Stimulated activated effector memory CD8-positive, alpha-beta T cell treated with anti-CD3 and anti-CD28 coated beads, Interleukin-12 subunit alpha, Interleukin-12 subunit beta, amount 100 ng/mL, for 72 hours (primary cell): ENCODE data around the gene ARHGAP26.

ENCODE experiments used
- ATAC-seq: fragments of 150-1000 bp; cut with Tn5 transposase; 2 replicates; pipeline ENCODE4 v1.10.0; 2021
- DNase-seq, 2 donors: peaks; one replicate each; pipeline ENCODE4 v3.0.0; 2021 to 2022; ENCODE audit warnings: low spot score in 2 of 2
- H3K27ac Mint-ChIP-seq: one replicate; pipeline ENCODE4 v1.8.0; 2022; ENCODE audit warnings: mild to moderate bottlenecking, mixed read lengths
- H3K36me3 Mint-ChIP-seq: one replicate; pipeline ENCODE4 v1.8.0; 2022; ENCODE audit warnings: mild to moderate bottlenecking, mixed read lengths
- H3K4me1 Mint-ChIP-seq: one replicate; pipeline ENCODE4 v1.8.0; 2022; ENCODE audit warnings: mixed read lengths
- H3K4me3 Mint-ChIP-seq: one replicate; pipeline ENCODE4 v1.8.0; 2022; ENCODE audit warnings: mild to moderate bottlenecking, mixed read lengths
- H3K9me3 Mint-ChIP-seq: one replicate; pipeline ENCODE4 v1.8.0; 2022; ENCODE audit warnings: mixed read lengths

The ARHGAP26 gene

DNA sequence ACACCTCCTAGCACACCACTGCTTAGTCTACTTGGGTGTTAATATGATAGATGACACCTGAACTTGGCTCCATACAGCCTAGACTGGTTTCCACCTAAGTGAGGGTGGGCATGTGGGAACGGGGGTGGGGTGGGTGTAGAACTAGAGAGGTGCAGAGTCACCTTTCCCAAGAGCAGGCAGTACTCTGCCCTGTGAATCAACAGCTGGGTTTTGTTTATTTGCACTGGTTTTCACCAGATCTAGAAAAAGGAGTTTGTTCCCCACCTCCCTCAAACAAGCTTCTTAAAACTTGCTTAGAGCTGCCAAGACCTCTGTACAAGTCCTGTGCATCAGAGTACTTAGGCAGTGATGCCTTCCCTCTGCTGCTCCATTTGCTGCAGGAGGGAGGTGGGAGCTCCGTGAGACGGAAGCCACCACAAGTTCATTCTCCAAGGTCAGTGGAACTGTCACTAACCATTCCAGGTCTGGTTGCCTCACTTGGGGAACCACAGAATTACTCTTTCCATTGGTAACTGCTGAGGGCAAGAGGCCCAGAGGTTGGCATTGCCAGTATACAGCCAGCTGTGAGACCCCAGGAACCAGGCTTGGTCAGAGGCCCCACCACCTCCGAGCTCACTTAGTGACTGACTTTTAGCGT is 469.8 kb downstream of the ARHGAP26 start:
- Mint-ChIP-seq H3K36me3 (no peaks in the 10 kb centered on the region), H3K9me3 (no peaks in the 10 kb centered on the region), H3K4me3 (no peak overlapping the region), H3K27ac (no peak overlapping the region), H3K4me1 (no peaks in the 10 kb centered on the region)
- DNase-seq (no peak), ATAC-seq (no peak)

DNA sequence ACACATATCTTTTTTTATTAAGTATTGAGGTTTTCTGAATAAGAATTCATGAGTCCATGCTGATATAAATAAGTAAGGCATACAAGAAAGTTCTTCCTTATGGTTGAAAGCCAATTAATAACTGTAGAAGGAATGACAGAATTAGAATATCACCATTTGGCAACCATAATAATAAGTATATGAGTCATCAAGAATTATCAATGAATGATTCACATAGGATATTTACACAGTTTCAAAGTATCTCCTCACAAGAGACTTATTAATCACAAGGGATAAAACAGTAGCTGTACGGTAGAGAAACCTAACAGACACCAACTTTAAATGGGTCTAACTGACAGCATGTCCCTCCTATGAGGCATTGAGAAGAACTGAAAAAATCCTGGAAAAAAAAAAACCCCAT is 471.7 kb downstream of the ARHGAP26 start:
- Mint-ChIP-seq H3K36me3 (no peaks in the 10 kb centered on the region), H3K9me3 (no peaks in the 10 kb centered on the region), H3K27ac (no peak overlapping the region), H3K4me3 (no peak overlapping the region), H3K4me1 (no peaks in the 10 kb centered on the region)
- ATAC-seq: no peak
- no peak for DNase-seq

DNA sequence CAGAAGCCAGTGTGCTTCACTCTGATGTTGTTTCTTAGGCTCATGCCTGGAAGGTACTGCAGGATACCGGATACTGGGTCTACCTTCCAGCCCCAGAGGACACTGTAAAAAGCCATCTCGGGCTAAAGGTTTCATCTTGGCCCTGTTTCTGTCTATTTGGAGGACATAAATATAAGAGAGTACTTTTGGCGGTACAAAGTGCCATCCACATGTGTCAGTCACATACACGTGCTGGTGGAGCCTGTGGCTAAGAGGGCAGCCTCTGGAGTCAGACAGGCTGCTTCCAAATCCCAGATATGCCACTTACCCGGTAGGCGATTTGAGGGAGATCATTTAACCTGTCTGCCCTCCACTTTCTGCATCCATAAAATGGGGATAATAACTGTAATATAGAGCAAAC is 472.9 kb downstream of the ARHGAP26 start:
- DNase-seq (no peak), ATAC-seq (no peak)
- no peaks in the 10 kb centered on the region for H3K9me3 Mint-ChIP-seq
- H3K4me1 Mint-ChIP-seq: no peaks in the 10 kb centered on the region
- no peaks in the 10 kb centered on the region for H3K36me3 Mint-ChIP-seq
- no peak overlapping the region for H3K27ac Mint-ChIP-seq
- H3K4me3 Mint-ChIP-seq: no peak overlapping the region

DNA sequence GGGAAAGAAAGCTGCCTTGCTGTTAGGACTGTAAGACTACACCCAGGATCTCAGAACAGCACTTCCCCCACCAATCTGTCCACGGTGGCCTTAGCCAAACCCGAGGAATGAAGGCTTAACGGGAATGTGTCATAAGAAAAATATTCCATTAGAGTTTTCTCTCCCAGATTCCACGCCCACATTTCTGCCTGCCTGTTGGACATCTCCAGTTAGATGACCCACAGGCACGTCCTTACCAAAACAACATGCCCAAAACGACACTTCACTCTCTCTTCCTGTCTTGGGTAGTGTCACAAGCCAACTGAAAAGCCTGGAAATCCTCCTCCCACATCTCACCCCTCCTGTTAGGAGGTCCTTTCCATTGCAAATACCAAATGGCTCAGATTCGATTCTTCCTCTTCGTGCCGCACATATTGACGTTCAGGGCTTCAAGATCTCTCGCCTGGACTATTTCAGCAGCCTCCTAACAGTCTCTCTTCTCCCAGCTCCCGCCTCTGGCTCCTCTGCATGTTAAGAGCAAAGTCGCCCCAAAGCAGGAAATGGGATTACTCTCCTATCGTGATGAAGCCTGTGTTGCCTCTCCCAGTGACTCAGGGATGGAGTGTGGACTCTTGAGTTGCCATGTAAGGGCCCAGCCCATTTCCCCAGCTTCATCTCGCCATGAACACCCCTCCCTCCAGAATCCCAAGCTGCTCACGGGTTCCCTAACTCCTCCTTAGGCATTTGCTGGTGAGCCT is 474.0 kb downstream of the ARHGAP26 start:
- Mint-ChIP-seq H3K27ac (no peak overlapping the region), H3K9me3 (no peaks in the 10 kb centered on the region), H3K4me3 (no peak overlapping the region), H3K4me1 (no peaks in the 10 kb centered on the region), H3K36me3 (no peaks in the 10 kb centered on the region)
- ATAC-seq: no peak
- DNase-seq: no peak

DNA sequence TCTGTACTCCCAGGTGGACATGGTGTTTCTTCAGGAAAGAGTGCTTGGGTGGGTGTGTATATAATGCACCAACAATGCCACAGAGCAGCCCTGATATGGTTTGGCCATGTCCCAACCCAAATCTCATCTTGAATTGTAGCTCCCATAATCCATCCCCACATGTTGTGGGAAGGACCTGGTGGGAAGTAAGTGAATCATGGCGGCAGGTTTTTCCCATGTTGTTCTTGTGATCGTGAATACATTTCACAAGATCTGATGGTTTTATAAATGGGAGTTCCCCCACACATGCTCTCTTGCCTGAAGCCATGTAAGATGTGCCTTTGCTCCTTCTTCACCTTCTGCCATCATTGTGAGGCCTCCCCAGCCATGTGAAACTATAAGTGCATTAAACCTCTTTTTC is 474.8 kb downstream of the ARHGAP26 start:
- Mint-ChIP-seq H3K4me1 (no peaks in the 10 kb centered on the region), H3K27ac (no peak overlapping the region), H3K4me3 (no peak overlapping the region), H3K36me3 (no peaks in the 10 kb centered on the region), H3K9me3 (no peaks in the 10 kb centered on the region)
- ATAC-seq: no peak
- DNase-seq: no peak

DNA sequence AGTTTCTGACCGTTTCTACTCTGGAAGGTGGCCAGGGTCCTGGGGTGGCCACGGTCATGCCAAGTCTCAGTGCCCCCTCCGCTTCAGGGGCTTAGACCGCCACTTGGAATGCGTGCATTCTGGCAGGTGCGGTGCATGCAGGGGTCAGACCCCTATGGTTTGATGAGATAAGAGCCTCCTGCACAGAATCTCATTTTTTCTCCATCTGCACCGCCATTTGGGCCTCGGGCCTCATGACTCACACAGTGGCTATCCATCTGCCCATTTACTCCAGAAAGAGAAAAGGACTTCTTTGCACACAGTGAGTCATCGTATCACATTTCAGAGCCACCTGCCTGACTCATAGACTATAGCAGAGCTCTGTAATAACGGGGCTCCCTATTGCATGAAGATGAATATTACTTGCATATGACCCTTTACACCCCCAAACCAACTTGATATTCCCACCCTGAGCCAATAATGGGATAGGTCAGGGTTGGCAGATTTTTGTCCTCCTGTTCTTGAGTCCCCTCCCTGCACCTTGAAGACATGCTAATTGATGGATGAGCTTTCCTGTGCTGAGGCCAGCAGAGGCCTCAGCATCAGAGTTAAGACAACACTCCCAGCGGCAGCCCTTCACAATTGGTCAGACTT is 475.9 kb downstream of the ARHGAP26 start:
- Mint-ChIP-seq H3K36me3 (no peaks in the 10 kb centered on the region), H3K4me1 (no peaks in the 10 kb centered on the region), H3K4me3 (no peak overlapping the region), H3K27ac (no peak overlapping the region), H3K9me3 (no peaks in the 10 kb centered on the region)
- DNase-seq (peak in 1 of 2 donors; percentile 28), ATAC-seq (peak; percentile 63)

DNA sequence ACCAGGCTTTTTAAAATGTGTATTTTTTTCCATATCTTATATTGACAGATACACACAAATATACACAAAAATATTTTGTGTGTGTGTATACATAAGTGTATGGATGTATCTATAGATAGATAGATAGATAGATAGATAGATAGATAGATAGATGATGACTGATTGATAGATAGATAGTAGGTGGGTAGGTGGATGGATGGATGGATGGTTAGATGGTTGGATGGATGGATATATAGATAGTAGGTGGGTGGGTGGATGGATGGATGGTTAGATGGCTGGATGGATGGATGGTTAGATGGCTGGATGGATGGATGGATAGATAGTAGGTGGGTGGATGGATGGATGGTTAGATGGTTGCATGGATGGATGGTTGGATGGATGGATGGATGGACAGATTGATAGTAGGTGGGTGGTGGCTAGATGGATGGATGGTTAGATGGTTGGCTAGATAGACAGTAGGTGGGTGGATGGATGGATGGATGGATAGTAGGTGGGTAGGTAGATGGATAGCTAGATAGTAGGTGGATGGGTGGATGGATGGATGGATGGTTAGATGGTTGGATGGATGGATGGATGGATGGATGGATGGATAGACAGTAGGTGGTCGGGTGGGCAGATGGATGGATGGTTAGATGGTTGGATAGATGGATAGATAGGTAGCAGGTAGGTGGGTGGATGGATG is 477.1 kb downstream of the ARHGAP26 start:
- no peaks in the 10 kb centered on the region for H3K9me3 Mint-ChIP-seq
- no peak overlapping the region for H3K27ac Mint-ChIP-seq
- H3K4me3 Mint-ChIP-seq: no peak overlapping the region
- no peaks in the 10 kb centered on the region for H3K4me1 Mint-ChIP-seq
- ATAC-seq (no peak), DNase-seq (peak in 1 of 2 donors; percentile 12)
- no peaks in the 10 kb centered on the region for H3K36me3 Mint-ChIP-seq

DNA sequence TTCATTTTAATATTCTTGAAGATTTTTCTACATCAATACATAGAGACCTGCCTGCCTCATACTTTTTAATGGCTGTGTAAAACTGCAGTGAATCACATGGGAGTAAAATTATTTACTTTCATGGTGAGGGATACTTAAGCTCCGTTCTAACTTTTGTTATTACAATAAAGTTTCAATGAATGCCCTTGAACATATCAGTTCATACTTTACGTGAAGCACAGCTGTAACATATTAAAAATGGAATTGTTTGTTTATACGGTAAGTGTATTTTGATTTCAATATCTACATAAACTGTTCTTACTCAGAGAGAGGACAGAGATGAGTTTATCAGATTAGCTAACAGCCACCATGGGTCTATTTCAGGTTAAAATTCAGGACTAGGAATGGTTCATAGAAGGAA is 478.2 kb downstream of the ARHGAP26 start:
- H3K4me1 Mint-ChIP-seq: no peaks in the 10 kb centered on the region
- no peak overlapping the region for H3K27ac Mint-ChIP-seq
- no peak overlapping the region for H3K4me3 Mint-ChIP-seq
- DNase-seq (no peak), ATAC-seq (no peak)
- no peaks in the 10 kb centered on the region for H3K9me3 Mint-ChIP-seq
- H3K36me3 Mint-ChIP-seq: no peaks in the 10 kb centered on the region

DNA sequence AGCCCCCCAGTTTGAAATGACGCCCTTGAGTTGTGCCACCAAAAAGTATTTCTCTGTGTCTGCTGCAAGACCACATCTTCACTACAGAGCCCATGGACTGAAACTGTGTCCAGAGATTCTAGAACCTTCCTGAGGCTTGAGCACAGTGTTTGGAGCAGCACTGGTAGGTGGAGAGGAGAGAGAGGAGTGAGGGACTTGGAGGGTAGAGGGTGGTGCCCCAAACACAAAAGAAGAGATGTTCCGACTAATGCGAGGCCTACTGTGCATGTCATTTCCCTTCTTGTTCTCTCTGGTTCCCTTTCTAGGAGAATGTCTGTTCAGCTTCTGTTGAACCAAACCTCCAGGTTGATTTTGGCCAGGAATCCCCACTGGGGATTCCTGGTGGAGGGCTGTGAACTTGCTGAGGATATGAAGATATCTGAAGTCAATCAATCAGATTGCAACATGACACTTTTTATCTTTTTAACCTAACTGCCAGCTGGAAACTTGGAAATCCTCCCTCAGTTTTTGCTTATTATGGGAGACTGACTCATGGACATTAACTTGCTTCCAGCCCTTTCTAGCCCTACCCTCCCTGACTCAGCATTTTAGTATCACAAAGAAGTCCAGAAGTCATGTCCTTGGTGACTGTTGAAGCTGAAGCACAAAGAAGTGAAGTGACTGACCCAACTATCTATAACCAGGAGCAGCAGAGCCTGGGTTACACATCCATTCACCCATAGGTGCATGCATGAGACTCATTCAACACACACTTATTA is 478.8 kb downstream of the ARHGAP26 start:
- Mint-ChIP-seq H3K27ac (no peak overlapping the region), H3K36me3 (no peaks in the 10 kb centered on the region), H3K4me3 (no peak overlapping the region), H3K4me1 (no peaks in the 10 kb centered on the region), H3K9me3 (no peaks in the 10 kb centered on the region)
- DNase-seq (peak in 1 of 2 donors; percentile 15), ATAC-seq (no peak)

DNA sequence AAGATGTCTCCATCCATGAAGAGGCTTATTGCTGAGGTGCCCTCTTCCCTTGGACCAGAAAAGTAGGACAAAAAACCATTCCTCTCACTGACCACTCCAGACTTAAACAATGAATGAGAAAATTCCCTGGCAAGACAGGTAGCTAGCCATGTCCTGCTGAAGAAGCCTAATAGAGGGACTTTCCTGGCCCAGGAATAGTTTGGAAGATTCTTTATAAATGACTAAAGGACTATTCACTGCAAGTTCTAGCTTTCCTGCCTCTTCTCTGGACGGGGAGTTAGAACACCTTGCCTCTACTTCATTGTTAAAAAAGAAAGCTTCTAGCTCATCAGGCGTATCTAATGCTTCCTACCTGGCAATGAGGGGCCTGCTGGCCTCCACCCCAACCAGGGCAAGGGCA is 479.7 kb downstream of the ARHGAP26 start:
- DNase-seq (peak in 1 of 2 donors; percentile 13), ATAC-seq (no peak)
- Mint-ChIP-seq H3K4me3 (no peak overlapping the region), H3K27ac (no peak overlapping the region), H3K36me3 (no peaks in the 10 kb centered on the region), H3K9me3 (no peaks in the 10 kb centered on the region), H3K4me1 (no peaks in the 10 kb centered on the region)

DNA sequence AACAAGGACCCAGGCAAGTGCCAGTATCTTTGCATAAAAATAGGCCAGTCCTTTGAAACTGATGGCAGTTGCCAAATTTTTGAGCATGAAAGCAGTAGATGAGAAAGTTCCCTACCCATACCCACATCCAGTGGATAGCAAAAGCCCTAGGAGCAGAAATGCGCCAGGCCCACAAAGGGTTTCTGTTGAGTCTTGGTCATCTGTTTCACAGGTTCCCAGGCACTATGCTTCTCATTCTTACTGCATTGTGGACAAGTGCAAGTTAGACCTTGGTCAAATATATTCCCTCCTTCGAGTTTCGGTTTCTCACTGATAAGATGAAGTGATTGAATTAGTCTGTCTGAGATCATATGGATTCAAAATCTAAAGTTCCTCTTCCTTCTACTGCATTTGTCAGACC is 481.0 kb downstream of the ARHGAP26 start:
- H3K4me1 Mint-ChIP-seq: no peaks in the 10 kb centered on the region
- no peaks in the 10 kb centered on the region for H3K36me3 Mint-ChIP-seq
- H3K9me3 Mint-ChIP-seq: no peaks in the 10 kb centered on the region
- no peak overlapping the region for H3K4me3 Mint-ChIP-seq
- no peak for ATAC-seq
- DNase-seq: no peak
- no peak overlapping the region for H3K27ac Mint-ChIP-seq

DNA sequence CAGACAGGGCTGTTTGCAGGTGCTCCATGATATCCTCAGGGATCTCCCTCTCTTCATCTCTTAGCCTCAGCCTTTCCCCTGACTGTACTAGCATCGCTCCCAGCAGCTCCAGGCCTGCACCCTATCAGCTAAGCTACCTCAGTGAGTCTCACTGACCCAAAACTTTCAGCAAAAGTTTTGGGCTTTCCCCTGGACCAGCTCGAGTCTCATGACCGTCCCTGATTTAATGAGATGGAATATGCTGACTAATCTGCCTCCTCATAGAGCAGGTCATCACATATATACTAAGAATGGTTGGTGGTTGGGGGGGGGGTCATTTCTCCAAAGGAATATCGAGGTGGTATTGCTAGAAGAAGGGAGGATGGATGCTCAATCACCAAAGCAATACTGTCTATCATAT is 481.8 kb downstream of the ARHGAP26 start:
- Mint-ChIP-seq H3K4me3 (no peak overlapping the region), H3K9me3 (no peaks in the 10 kb centered on the region), H3K4me1 (no peaks in the 10 kb centered on the region), H3K27ac (peak overlapping the region; percentile 3), H3K36me3 (no peaks in the 10 kb centered on the region)
- no peak for ATAC-seq
- no peak for DNase-seq

DNA sequence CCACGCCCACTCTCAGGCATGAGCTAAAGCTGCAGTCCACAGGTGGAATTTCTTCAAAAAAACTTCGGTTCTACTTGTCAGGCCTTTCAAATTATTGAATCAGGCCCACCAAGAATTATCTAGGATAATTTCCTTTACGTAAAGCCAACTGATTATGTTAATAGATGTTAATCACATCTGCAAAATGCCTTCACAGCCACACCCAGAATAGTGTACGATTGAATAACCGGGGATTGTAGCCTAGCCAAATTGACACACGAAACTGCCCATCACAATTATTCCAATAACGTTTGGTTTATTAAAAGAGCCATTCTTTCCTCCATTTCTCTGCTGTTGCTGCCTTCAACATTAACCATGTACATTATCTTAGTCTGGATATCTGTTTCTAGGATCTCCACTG is 484.6 kb downstream of the ARHGAP26 start:
- DNase-seq (no peak), ATAC-seq (no peak)
- H3K27ac Mint-ChIP-seq: no peak overlapping the region
- no peaks in the 10 kb centered on the region for H3K9me3 Mint-ChIP-seq
- no peak overlapping the region for H3K4me3 Mint-ChIP-seq
- H3K4me1 Mint-ChIP-seq: no peaks in the 10 kb centered on the region
- no peaks in the 10 kb centered on the region for H3K36me3 Mint-ChIP-seq

DNA sequence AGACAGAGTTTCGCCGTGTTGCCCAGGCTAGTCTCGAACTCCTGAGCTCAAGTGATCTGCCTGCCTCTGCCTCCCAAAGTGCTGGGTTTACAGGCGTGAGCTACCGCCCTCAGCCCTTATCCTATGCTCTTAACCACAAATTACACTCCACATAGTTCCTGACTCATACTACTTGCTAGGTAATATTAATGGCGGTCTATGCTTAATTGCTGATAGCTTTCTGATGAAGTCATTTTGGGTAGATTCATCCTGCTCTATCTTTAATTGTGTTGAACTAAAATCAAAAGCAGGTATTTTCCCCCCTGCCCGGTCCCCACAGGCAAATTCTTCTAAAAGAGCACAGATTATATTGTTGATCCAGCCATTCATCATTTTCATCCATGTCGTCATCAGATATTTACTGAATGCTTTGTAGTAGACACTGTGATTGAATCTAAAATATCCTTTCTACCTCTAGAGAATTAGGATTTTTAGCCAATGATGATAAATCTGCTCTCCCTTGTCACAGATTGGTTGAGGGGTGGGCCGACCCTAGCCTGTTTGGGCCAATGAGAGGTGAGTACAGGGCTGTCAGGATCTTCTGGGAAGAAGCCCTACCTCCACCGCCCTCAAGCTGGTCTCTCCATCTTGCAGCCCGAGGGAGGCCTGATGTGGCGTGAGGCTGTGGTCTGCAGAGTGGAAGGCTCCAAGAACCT is 488.5 kb downstream of the ARHGAP26 start:
- Mint-ChIP-seq H3K4me3 (no peak overlapping the region), H3K9me3 (no peaks in the 10 kb centered on the region), H3K27ac (no peak overlapping the region), H3K4me1 (peaks cover 7% of the 10 kb centered on the region), H3K36me3 (no peaks in the 10 kb centered on the region)
- DNase-seq (no peak), ATAC-seq (no peak)

DNA sequence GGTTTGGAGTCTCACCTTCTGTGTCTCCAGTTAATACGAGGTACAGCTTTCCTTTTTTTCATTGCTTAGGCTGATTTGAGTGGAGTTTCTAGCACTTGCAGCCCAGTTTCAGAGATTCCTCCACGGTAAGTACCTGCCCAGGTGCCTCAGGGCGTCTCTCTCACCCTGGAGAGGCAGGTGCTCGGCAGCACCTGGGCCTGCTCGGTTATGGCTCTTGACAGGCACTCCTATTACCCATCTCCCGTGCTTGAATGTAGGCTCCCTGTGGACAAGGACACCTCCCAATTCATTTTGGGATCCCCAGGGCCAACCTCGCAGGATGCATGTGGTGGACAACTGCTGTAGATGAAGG is 489.1 kb downstream of the ARHGAP26 start:
- no peaks in the 10 kb centered on the region for H3K9me3 Mint-ChIP-seq
- no peak overlapping the region for H3K27ac Mint-ChIP-seq
- DNase-seq (no peak), ATAC-seq (no peak)
- H3K36me3 Mint-ChIP-seq: no peaks in the 10 kb centered on the region
- no peak overlapping the region for H3K4me3 Mint-ChIP-seq
- H3K4me1 Mint-ChIP-seq: peaks cover 7% of the 10 kb centered on the region
